ENCODE measurements around the gene NHERF1. TPM values are rescaled to one million over a fixed set of nuclear protein-coding genes. Genes with fewer than 3 reads are reported as not detected.
A peak's percentile ranks its signal among the peaks of the same experiment; 100 is the strongest.

The NHERF1 gene
- total and polyA plus RNA-seq, 2 of the 13 experiments (the other 11 are each of a cell fraction or from before 2014, with no cell fraction given): 169 to 269 TPM

DNA sequence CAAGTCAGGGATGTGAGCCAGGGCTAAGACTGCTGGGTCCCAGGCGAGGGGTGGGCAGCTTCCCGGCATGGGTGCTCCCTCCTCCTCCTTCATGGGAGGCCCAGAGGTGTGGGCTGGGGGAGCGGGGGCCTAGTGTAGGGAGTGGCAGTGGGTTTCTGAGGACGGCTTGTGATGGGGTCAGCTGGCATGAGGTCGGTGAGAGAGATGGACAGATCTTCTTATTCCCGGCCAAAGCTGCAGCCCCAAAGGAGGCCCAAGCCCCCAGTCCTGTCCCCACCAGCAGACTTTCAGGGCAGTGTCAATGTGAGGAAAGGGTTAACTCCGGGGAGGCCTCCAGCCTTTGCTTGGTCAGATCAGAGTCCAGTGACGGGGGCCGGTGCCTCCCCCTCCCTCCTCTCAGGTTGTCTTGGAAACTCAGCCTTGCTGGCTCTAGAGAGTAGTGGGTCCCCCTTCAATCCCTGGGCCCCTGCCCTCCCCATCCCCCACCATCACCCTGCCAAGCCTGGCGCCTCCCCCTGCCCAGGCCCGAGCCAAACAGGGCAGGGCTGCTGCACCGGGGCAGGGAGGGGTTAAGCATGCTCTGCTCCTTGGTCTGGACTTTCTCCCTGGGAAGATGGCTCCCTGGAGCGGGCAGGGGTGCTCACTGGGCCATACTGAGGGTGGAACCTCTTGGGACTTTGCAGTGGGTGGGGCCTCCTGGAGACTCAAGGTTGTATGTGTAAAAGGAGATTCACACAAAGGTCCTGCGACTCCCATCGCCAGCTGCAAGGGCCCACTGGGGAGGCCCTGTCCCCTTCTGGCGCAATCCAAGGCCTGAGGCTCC, 15.3 kb downstream of the NHERF1 start (continued):
- TF ChIP-seq ZNF775 (CRISPR knock-in tag; IDR thresholded peaks at IDR 0.05; ENCODE audit: borderline replicate concordance) (no peak), ARNT (IDR thresholded peaks at IDR 0.05) (no peak), MAZ (IDR thresholded peaks at IDR 0.05; ENCODE audit: borderline replicate concordance, low read depth, low read length) (peak; percentile 94; the same call in 1 of the 2 replicates), MAZ (CRISPR knock-in tag; IDR thresholded peaks at IDR 0.05; ENCODE audit: low read depth) (peak; percentile 94), KLF12 (CRISPR knock-in tag; IDR thresholded peaks at IDR 0.05; ENCODE audit: borderline replicate concordance) (peak; percentile 91; the same call in 1 of the 2 replicates), HNRNPK (IDR thresholded peaks at IDR 0.05; ENCODE audit: low read depth, low read length, poor library complexity, severe bottlenecking) (peak; percentile 73), TEAD2 (CRISPR knock-in tag; IDR thresholded peaks at IDR 0.05) (no peak), YY1 (IDR thresholded peaks at IDR 0.05; ENCODE audit: insufficient read depth, insufficient replicate concordance, low read depth, low read length) (peak; percentile 83), ZNF552 (CRISPR knock-in tag; IDR thresholded peaks at IDR 0.05; ENCODE audit: borderline replicate concordance) (peak; percentile 68; the same call in 1 of the 2 replicates), NFKBIZ (CRISPR knock-in tag; IDR thresholded peaks at IDR 0.05) (peak; percentile 86), POGK (CRISPR knock-in tag; conservative IDR thresholded peaks at IDR 0.05) (peak; percentile 96), ZNF7 (CRISPR knock-in tag; IDR thresholded peaks at IDR 0.05) (no peak), NRL (CRISPR knock-in tag; IDR thresholded peaks at IDR 0.05; ENCODE audit: borderline replicate concordance) (peak; percentile 4; the same call in 1 of the 2 replicates), ATF7-NPFF (CRISPR knock-in tag; IDR thresholded peaks at IDR 0.05; ENCODE audit: low read depth) (peak; percentile 90), RFX1 (IDR thresholded peaks at IDR 0.05) (peak; percentile 52), ARNTL (CRISPR knock-in tag; IDR thresholded peaks at IDR 0.05) (peak; percentile 76)
- TF ChIP-seq, protein P1, sequence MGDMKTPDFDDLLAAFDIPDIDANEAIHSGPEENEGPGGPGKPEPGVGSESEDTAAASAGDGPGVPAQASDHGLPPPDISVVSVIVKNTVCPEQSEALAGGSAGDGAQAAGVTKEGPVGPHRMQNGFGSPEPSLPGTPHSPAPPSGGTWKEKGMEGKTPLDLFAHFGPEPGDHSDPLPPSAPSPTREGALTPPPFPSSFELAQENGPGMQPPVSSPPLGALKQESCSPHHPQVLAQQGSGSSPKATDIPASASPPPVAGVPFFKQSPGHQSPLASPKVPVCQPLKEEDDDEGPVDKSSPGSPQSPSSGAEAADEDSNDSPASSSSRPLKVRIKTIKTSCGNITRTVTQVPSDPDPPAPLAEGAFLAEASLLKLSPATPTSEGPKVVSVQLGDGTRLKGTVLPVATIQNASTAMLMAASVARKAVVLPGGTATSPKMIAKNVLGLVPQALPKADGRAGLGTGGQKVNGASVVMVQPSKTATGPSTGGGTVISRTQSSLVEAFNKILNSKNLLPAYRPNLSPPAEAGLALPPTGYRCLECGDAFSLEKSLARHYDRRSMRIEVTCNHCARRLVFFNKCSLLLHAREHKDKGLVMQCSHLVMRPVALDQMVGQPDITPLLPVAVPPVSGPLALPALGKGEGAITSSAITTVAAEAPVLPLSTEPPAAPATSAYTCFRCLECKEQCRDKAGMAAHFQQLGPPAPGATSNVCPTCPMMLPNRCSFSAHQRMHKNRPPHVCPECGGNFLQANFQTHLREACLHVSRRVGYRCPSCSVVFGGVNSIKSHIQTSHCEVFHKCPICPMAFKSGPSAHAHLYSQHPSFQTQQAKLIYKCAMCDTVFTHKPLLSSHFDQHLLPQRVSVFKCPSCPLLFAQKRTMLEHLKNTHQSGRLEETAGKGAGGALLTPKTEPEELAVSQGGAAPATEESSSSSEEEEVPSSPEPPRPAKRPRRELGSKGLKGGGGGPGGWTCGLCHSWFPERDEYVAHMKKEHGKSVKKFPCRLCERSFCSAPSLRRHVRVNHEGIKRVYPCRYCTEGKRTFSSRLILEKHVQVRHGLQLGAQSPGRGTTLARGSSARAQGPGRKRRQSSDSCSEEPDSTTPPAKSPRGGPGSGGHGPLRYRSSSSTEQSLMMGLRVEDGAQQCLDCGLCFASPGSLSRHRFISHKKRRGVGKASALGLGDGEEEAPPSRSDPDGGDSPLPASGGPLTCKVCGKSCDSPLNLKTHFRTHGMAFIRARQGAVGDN (CRISPR knock-in tag; IDR thresholded peaks at IDR 0.05): peak; percentile 93
